HEK293 (cell line): ENCODE results near the gene AMOTL1.

Experiments used
- CTCF ChIA-PET: fragments of 350-600 bp; formaldehyde crosslinking; extraction: SDS; loops from one replicate; lab custom pipeline; 2021; ENCODE audit warnings: antibody characterized with exemption; lab: Yijun Ruan, JAX
- POLR2A ChIA-PET: fragments of 300-600 bp; formaldehyde crosslinking; extraction: SDS; loops from one replicate; lab custom pipeline; 2020; ENCODE audit warnings: antibody characterized with exemption, inconsistent platforms; lab: Yijun Ruan, JAX
- H3K27ac ChIP-seq: fragments of 200-500 bp; sonication (Bioruptor generic); 2 replicates; pipeline ENCODE4 v1.5.1; 2014; ENCODE audit warnings: low read depth, low read length, control low read depth, inconsistent platforms; ENCODE audit errors: extremely low read depth
- H3K36me3 ChIP-seq, 2 experiments: fragments of 200-500 bp in 1 of 2; sonication (Bioruptor generic) in 1 of 2; 1 replicate in 1 of 2; 2 replicates in 1 of 2; pipeline ENCODE4 v1.5.1; 2014 to 2017; ENCODE audit warnings: inconsistent platforms in 2 of 2, low read length in 2 of 2; ENCODE audit not compliant: control insufficient read depth in 2 of 2, insufficient read depth in 1 of 2
- H3K4me1 ChIP-seq: fragments of 200-500 bp; sonication (Bioruptor generic); 2 replicates; pipeline ENCODE4 v1.5.1; 2014; ENCODE audit warnings: mild to moderate bottlenecking, low read length, inconsistent platforms; ENCODE audit not compliant: control insufficient read depth, insufficient read depth
- H3K4me3 ChIP-seq: 2 replicates; pipeline ENCODE4 v1.5.1; 2011; ENCODE audit warnings: low read depth, mild to moderate bottlenecking, control low read depth, low read length, moderate library complexity
- H3K9me3 ChIP-seq: fragments of 200-500 bp; sonication (Bioruptor generic); 2 replicates; pipeline ENCODE4 v1.5.1; 2014; ENCODE audit warnings: low read depth, low read length, inconsistent platforms; ENCODE audit not compliant: control insufficient read depth, insufficient read depth
- ATF2 ChIP-seq: fragments of 450-650 bp; formaldehyde crosslinking; IDR thresholded peaks from 2 replicates; pipeline ENCODE4 v1.5.1; 2016; ENCODE audit warnings: missing biosample characterization, missing genetic modification characterization, low read depth
- BCL11B ChIP-seq: fragments of 450-650 bp; formaldehyde crosslinking; IDR thresholded peaks from 2 replicates; pipeline ENCODE4 v1.5.1; 2016; ENCODE audit warnings: low read depth, missing biosample characterization, missing genetic modification characterization
- GFI1B ChIP-seq: fragments of 450-650 bp; formaldehyde crosslinking; IDR thresholded peaks from 2 replicates; pipeline ENCODE4 v1.5.1; 2016; ENCODE audit warnings: missing biosample characterization, missing genetic modification characterization
- HIC1 ChIP-seq: fragments of 450-650 bp; formaldehyde crosslinking; IDR thresholded peaks from 2 replicates; pipeline ENCODE4 v1.5.1; 2016; ENCODE audit warnings: missing biosample characterization, missing genetic modification characterization
- KLF16 ChIP-seq: fragments of 450-650 bp; formaldehyde crosslinking; IDR thresholded peaks from 2 replicates; pipeline ENCODE4 v1.5.1; 2017; ENCODE audit warnings: missing biosample characterization, missing genetic modification characterization
- MZF1 ChIP-seq: fragments of 450-650 bp; formaldehyde crosslinking; IDR thresholded peaks from 2 replicates; pipeline ENCODE4 v1.5.1; 2017; ENCODE audit warnings: missing biosample characterization, missing genetic modification characterization, borderline replicate concordance
- PRDM6 ChIP-seq: fragments of 450-650 bp; formaldehyde crosslinking; IDR thresholded peaks from 2 replicates; pipeline ENCODE4 v1.5.1; 2017; ENCODE audit warnings: missing biosample characterization, missing genetic modification characterization
- SP7 ChIP-seq: fragments of 450-650 bp; formaldehyde crosslinking; IDR thresholded peaks from 2 replicates; pipeline ENCODE4 v1.5.1; 2016; ENCODE audit warnings: missing biosample characterization, missing genetic modification characterization
- ZFP3 ChIP-seq: fragments of 450-650 bp; formaldehyde crosslinking; IDR thresholded peaks from 2 replicates; pipeline ENCODE4 v1.5.1; 2016; ENCODE audit warnings: low read depth, missing biosample characterization, missing genetic modification characterization
- ZFP37 ChIP-seq: fragments of 450-650 bp; formaldehyde crosslinking; IDR thresholded peaks from 2 replicates; pipeline ENCODE4 v1.5.1; 2016; ENCODE audit warnings: missing biosample characterization, missing genetic modification characterization
- ZNF10 ChIP-seq: fragments of 450-650 bp; formaldehyde crosslinking; IDR thresholded peaks from 2 replicates; pipeline ENCODE4 v1.5.1; 2017; ENCODE audit warnings: missing biosample characterization, missing genetic modification characterization
- ZNF114 ChIP-seq: fragments of 450-650 bp; formaldehyde crosslinking; IDR thresholded peaks from 2 replicates; pipeline ENCODE4 v1.5.0; 2017; ENCODE audit warnings: missing biosample characterization, missing genetic modification characterization
- ZNF157 ChIP-seq: fragments of 450-650 bp; formaldehyde crosslinking; IDR thresholded peaks from 2 replicates; pipeline ENCODE4 v1.5.1; 2016; ENCODE audit warnings: missing biosample characterization, missing genetic modification characterization
- ZNF223 ChIP-seq: fragments of 450-650 bp; formaldehyde crosslinking; IDR thresholded peaks from 2 replicates; pipeline ENCODE4 v1.5.1; 2016; ENCODE audit warnings: missing biosample characterization, missing genetic modification characterization
- ZNF23 ChIP-seq: fragments of 450-650 bp; formaldehyde crosslinking; IDR thresholded peaks from 2 replicates; pipeline ENCODE4 v1.5.1; 2016; ENCODE audit warnings: missing biosample characterization, missing genetic modification characterization, borderline replicate concordance
- ZNF324 ChIP-seq: fragments of 450-650 bp; formaldehyde crosslinking; IDR thresholded peaks from 2 replicates; pipeline ENCODE4 v1.5.1; 2016; ENCODE audit warnings: missing biosample characterization, missing genetic modification characterization
- ZNF335 ChIP-seq: fragments of 450-650 bp; formaldehyde crosslinking; conservative IDR thresholded peaks from 2 replicates; pipeline ENCODE4 v1.5.1; 2016; ENCODE audit warnings: missing biosample characterization, missing genetic modification characterization
- ZNF366 ChIP-seq: fragments of 450-650 bp; formaldehyde crosslinking; conservative IDR thresholded peaks from 2 replicates; pipeline ENCODE4 v1.5.1; 2016; ENCODE audit warnings: missing biosample characterization, missing genetic modification characterization
- ZNF404 ChIP-seq: fragments of 450-650 bp; formaldehyde crosslinking; IDR thresholded peaks from 2 replicates; pipeline ENCODE4 v1.5.1; 2017; ENCODE audit warnings: missing biosample characterization, missing genetic modification characterization
- ZNF555 ChIP-seq: fragments of 450-650 bp; formaldehyde crosslinking; conservative IDR thresholded peaks from 2 replicates; pipeline ENCODE4 v1.5.1; 2017; ENCODE audit warnings: missing biosample characterization, mild to moderate bottlenecking, missing genetic modification characterization, inconsistent platforms
- ZNF558 ChIP-seq: fragments of 450-650 bp; formaldehyde crosslinking; IDR thresholded peaks from 2 replicates; pipeline ENCODE4 v1.5.1; 2016; ENCODE audit warnings: missing biosample characterization, missing genetic modification characterization
- ZNF571 ChIP-seq: fragments of 450-650 bp; formaldehyde crosslinking; IDR thresholded peaks from 2 replicates; pipeline ENCODE4 v1.5.0; 2017; ENCODE audit warnings: missing biosample characterization, missing genetic modification characterization
- ZNF610 ChIP-seq: fragments of 450-650 bp; formaldehyde crosslinking; IDR thresholded peaks from 2 replicates; pipeline ENCODE4 v1.5.1; 2016; ENCODE audit warnings: missing biosample characterization, missing genetic modification characterization, borderline replicate concordance
- ZNF624 ChIP-seq: fragments of 450-650 bp; formaldehyde crosslinking; IDR thresholded peaks from 2 replicates; pipeline ENCODE4 v1.5.1; 2017; ENCODE audit warnings: missing biosample characterization, missing genetic modification characterization
- ZNF629 ChIP-seq: fragments of 450-650 bp; formaldehyde crosslinking; IDR thresholded peaks from 2 replicates; pipeline ENCODE4 v1.5.1; 2017; ENCODE audit warnings: missing biosample characterization, missing genetic modification characterization
- ZNF785 ChIP-seq: fragments of 450-650 bp; formaldehyde crosslinking; IDR thresholded peaks from 2 replicates; pipeline ENCODE4 v1.5.1; 2016; ENCODE audit warnings: missing biosample characterization, missing genetic modification characterization
- ZSCAN16 ChIP-seq: fragments of 450-650 bp; formaldehyde crosslinking; IDR thresholded peaks from 2 replicates; pipeline ENCODE4 v1.5.1; 2016; ENCODE audit warnings: missing biosample characterization, missing genetic modification characterization

Gene AMOTL1

GRCh38 chr11:94838027-94838731 lies 70.0 kb downstream of the AMOTL1 start (continued):
- TF ChIP-seq PRDM6: no peak

GRCh38 chr11:94840209-94840608 lies 72.1 kb downstream of the AMOTL1 start:
- POLR2A ChIA-PET: no interaction called here
- TF ChIP-seq ZNF571 (tag by site-specific recombination) (no peak), BCL11B (tag by site-specific recombination) (no peak), ZNF335 (tag by site-specific recombination) (no peak), ZNF555 (tag by site-specific recombination) (no peak), MZF1 (tag by site-specific recombination) (no peak), ZNF404 (no peak)
- CTCF ChIA-PET: interaction anchor here (0.6 kb wide), 1 partner anchor 37 kb away, joined by 4 read pairs; no protein-coding TSS in a partner anchor
- Histone ChIP-seq H3K4me1 (no peaks in the 10 kb centered on the region), H3K36me3 (peaks cover 0 to 47% of the 10 kb centered on the region in 2 experiments; a peak in 1 of 3 replicates), H3K4me3 (no peak overlapping the region), H3K9me3 (no peaks in the 10 kb centered on the region), H3K27ac (no peak overlapping the region)

- CTCF ChIA-PET: interaction anchor here (0.7 kb wide), 2 partner anchors 80 to 86 kb away, joined by 3 read pairs; no protein-coding TSS in a partner anchor
- H3K4me3 ChIP-seq: no peak overlapping the region
- H3K36me3 ChIP-seq: peaks cover 0 to 49% of the 10 kb centered on the region in 2 experiments; a peak in 1 of 3 replicates
- no peak for TF ChIP-seq GFI1B
- no peak for TF ChIP-seq ZNF223 (tag by site-specific recombination)
- TF ChIP-seq HIC1 (tag by site-specific recombination): no peak
- no peak for TF ChIP-seq KLF16
- TF ChIP-seq, all 188 proteins: peak for 0
- POLR2A ChIA-PET: no interaction called here
- no peak overlapping the region for H3K27ac ChIP-seq
- no peaks in the 10 kb centered on the region for H3K9me3 ChIP-seq
- no peaks in the 10 kb centered on the region for H3K4me1 ChIP-seq
Measured at GRCh38 chr11:94844031-94844430, 75.9 kb downstream of the AMOTL1 start.

- Histone ChIP-seq H3K27ac (no peak overlapping the region), H3K36me3 (peaks cover 0 to 56% of the 10 kb centered on the region in 2 experiments; a peak in 1 of 3 replicates), H3K4me1 (no peaks in the 10 kb centered on the region), H3K4me3 (no peak overlapping the region), H3K9me3 (no peaks in the 10 kb centered on the region)
- TF ChIP-seq ZNF558 (tag by site-specific recombination) (no peak), ZNF571 (tag by site-specific recombination) (no peak), ZNF624 (tag by site-specific recombination) (no peak), SP7 (tag by site-specific recombination) (no peak), ZFP3 (tag by site-specific recombination) (no peak), ZNF366 (tag by site-specific recombination) (no peak), ZNF114 (tag by site-specific recombination) (no peak), ZFP37 (tag by site-specific recombination) (no peak), ZSCAN16 (no peak), ZNF157 (tag by site-specific recombination) (no peak), ZNF324 (no peak), ZNF23 (tag by site-specific recombination) (no peak), ZNF629 (no peak), ATF2 (no peak), ZNF10 (no peak), ZNF785 (tag by site-specific recombination) (no peak), ZNF610 (tag by site-specific recombination) (no peak)
- ChIA-PET CTCF (interaction anchor here (1.2 kb wide), 1 partner anchor 222 kb away, joined by 3 read pairs; no protein-coding TSS in a partner anchor), POLR2A (no interaction called here)
Measured at GRCh38 chr11:94845622-94846021, 77.5 kb downstream of the AMOTL1 start.
